ENCODE results near the gene RFXAP. TPM values are rescaled to one million over a fixed set of nuclear protein-coding genes. Genes with fewer than 3 reads are reported as not detected.

Gene RFXAP
- 0.58 to 1.0 TPM (median 0.77 TPM) in 5 replicates for total RNA-seq (2022; extraction: Qiagen RNA extraction)

DNA sequence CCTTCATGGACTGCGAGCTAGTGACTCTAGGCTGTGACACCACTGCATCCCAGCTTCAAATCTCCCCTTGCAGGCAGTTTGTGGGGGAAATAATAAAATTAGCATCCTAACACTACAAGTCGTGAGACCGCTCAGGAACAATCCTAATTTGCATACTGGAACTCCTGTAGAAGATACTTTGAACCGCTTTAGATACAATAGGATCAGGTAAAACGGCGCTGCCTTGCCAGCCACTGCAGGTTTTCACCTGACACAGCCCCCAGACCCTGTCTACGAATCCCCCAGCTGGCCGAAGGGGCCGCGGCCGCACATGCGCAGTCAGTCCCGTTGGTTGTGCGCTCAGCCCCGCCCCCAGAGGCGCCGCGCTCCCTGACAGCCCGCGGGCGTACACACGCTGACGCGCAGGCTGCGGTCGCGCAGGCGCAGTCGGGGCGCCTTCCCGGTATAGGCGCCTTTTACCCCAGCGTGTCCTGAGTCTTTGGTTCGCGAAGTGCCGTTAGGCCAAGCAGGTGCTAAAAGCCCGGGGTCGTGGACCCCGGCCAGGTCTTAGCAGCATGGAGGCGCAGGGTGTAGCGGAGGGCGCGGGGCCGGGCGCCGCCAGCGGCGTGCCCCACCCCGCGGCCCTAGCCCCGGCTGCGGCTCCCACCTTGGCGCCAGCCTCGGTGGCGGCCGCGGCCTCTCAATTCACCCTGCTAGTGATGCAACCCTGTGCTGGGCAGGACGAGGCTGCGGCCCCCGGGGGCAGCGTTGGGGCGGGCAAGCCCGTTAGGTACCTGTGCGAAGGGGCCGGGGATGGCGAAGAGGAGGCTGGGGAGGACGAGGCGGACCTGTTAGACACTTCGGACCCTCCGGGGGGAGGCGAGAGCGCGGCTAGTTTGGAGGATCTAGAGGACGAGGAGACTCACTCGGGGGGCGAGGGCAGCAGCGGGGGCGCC is at the start of gene RFXAP:
Gene RFXAP, plus strand, starts transcription at position 419 of the 935 bp plus-strand sequence. Its CDS starts 136 bp downstream, at position 555.

Other genes starting within 250 kb of the RFXAP start
- not detected in 5 replicates for gene SERTM1, start 145.2 kb upstream of the RFXAP start, total RNA-seq (2022; extraction: Qiagen RNA extraction)
- 0.06 to 0.11 TPM (median 0.06 TPM) in 5 replicates for gene SMAD9, start 101.0 kb downstream of the RFXAP start, total RNA-seq (2022; extraction: Qiagen RNA extraction)
- gene ALG5, start 180.1 kb downstream of the RFXAP start, total RNA-seq (2022; extraction: Qiagen RNA extraction), result 33.8 to 40.1 TPM (median 35.9 TPM) in 5 replicates
- 26.9 to 37.5 TPM (median 31.4 TPM) in 5 replicates for gene EXOSC8, start 181.6 kb downstream of the RFXAP start, total RNA-seq (2022; extraction: Qiagen RNA extraction)
- 18.1 to 27.8 TPM (median 24.3 TPM) in 5 replicates for gene SUPT20H, start 240.5 kb downstream of the RFXAP start, total RNA-seq (2022; extraction: Qiagen RNA extraction)